LNCaP clone FGC (cell line): Measurements from ENCODE around the gene DTD1.

Experiments used
- DNase-seq: peaks from one replicate; pipeline ENCODE4 v3.0.0-alpha.2; 2011; ENCODE audit warnings: low read depth
- H3K4me3 ChIP-seq: 2 replicates; pipeline ENCODE4 v1.5.1; 2011; ENCODE audit warnings: mild to moderate bottlenecking, low read depth, low read length, control low read depth
- CTCF ChIP-seq: IDR thresholded peaks from 2 replicates; pipeline ENCODE4 v1.5.1; 2012; ENCODE audit warnings: mild to moderate bottlenecking; ENCODE audit not compliant: control insufficient read depth, insufficient read depth; ENCODE audit errors: extremely low read depth

The DTD1 gene

DNA sequence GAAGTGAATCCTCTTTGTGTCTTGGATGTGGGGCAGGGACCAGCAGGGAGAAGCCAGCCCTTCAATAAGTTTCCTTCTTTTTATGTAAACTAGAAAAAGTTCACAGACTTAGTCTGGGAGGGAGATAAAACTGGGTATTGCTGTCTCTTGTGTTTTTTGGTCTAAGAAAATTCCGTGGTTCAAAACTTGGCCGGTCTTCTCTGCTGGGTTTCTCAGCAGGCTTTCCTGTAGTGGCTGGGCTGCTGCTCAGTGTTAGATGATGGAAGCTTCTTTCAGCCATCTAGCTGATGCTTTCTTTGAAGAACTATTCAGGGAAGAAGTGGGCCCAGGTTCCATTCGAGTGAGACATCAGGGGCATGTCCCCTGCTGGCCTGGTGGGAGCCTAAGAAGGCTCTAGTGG, 155.0 kb downstream of the DTD1 start:
- no peak overlapping the region for H3K4me3 ChIP-seq
- no peak for TF ChIP-seq CTCF
- no peak for DNase-seq

DNA sequence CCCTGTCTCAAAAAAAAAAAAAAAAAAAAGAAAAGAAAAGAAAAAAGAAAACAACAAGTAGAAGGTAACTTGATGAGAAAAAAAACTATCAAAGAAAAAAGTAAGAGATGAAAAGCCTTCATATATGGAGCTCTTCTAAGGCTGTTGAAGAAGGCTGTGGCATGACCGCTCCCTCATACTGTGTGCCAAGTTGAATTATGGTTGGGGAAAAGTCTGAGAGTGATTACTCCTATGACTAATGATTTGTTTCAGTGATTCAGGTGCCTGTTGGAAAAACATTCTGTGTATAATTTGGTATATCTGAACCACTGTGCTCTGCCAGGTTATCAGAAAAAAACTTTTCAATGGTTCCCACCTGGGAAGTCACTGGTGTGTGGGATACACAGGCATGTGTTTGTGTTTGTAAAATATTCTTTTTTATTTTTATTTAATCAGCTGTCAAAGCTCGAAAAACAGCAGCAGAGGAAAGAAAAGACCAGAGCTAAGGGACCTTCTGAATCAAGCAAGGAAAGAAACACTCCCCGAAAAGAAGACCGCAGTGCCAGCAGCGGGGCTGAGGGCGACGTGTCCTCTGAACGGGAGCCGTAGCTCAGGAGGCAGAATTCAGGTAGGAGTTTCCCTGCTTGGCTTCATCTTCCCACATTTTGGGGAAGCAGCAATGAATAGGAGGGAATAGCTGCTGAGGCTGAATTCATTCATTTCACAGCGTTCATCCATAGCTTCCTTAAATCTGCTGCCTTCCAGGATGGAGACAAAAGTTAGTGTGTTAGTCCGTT, 156.0 kb downstream of the DTD1 start:
- no peak for TF ChIP-seq CTCF
- no peak overlapping the region for H3K4me3 ChIP-seq
- DNase-seq = no peak

GRCh38 chr20:18747090-18747489, 159.2 kb downstream of the DTD1 start:
- no peak for DNase-seq
- TF ChIP-seq CTCF = no peak
- H3K4me3 ChIP-seq = no peak overlapping the region

DNA sequence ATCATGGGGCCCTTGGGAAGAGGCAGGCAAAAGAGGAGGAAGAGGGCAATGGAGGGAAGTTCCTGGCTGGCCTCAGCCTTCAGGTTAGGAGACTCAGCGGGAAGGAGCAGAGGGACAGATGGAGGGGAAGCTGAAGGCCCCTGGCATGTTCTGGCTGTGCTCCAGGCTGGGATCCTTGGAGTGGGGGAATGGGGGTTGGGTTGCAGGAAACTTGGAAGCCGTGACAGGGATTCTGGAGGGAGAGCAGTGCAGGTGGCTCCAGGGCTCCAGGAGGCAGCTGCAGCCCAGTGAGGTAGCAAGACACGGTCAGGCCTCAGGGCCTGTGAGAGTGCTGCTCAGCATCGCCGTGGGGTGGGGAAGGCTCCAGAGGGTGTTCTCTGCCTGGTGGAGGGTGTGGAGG, 161.1 kb downstream of the DTD1 start:
- TF ChIP-seq CTCF = no peak
- no peak overlapping the region for H3K4me3 ChIP-seq
- no peak for DNase-seq

- H3K4me3 ChIP-seq = no peak overlapping the region
- DNase-seq = no peak
- no peak for TF ChIP-seq CTCF
Measured at GRCh38 chr20:18749528-18749927, 161.7 kb downstream of the DTD1 start.

DNA sequence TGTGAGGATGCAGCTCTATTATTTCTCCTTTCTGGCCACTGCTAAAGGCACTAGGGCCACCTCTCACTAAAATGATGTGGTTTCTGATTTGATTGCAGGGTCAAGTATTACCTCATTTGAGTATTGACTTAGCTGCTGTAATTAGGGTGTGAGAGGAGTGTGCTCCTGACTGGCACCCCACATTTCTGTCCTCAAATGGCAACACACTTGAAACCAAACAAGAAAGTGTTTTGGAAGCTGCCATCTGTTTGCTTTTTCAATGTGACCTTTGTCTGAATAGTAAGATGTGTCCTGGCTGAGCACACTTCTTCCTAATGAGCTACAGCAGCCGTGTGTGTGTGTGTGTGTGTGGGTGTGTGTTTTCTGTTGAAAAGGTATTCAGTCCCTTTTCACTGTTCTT, 162.9 kb downstream of the DTD1 start:
- H3K4me3 ChIP-seq = no peak overlapping the region
- TF ChIP-seq CTCF = no peak
- DNase-seq = no peak

DNA sequence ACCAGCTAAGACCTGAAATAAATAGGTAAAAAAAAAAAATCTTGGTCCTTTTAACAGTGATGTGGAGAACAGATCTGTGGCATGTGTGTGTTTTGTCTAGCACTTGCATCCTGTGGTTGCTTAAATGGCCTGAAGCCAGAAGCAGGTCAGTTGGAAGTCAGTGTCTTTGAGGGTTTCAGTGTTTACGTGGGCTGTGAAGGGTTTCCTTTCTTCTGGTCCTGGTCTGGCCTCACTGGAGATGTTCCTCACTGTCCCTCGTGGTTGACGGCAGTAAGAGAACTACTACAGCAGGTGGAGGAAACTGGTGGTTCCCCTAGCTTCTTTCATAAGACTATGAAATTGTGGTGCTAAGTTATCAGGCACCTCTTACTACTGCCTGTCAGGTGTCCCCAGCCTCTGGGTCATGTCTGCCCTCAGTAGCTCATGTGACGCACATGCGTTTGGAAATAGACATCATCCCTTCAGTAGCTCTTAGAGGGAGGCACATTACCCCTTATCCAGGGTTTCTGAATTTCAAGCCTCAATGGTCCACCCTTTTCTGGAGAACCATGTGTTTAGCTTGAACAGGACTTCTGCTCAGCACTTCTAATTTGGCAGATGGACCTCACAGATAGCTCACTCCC, 166.3 kb downstream of the DTD1 start:
- no peak for DNase-seq
- TF ChIP-seq CTCF = no peak
- no peak overlapping the region for H3K4me3 ChIP-seq
